Endothelial cell of umbilical vein (primary cell): ENCODE data around the gene FOXF1. TPM values are rescaled to one million over a fixed set of nuclear protein-coding genes. Genes with fewer than 3 reads are reported as not detected.

Experiments
- BruUV-seq: library from RNA; stranded (reverse); fragments of 400-500 nt; replicated peaks from 2 replicates; lab custom pipeline; 2021; lab: Mats Ljungman, UMichigan
- CTCF ChIA-PET: fragments of 300-600, 350-600 bp; sonication (Branson Sonifier 250); formaldehyde crosslinking; loops from one replicate; lab custom pipeline; 2021; ENCODE audit warnings: antibody characterized with exemption, inconsistent platforms; lab: Charles Lee
- POLR2A ChIA-PET: fragments of 300-600, 350-600 bp; sonication (Branson Sonifier 250); formaldehyde crosslinking; loops from one replicate; lab custom pipeline; 2021; ENCODE audit warnings: antibody characterized with exemption, inconsistent platforms; lab: Charles Lee
- DNase-seq: peaks from one replicate; pipeline ENCODE4 v3.0.0-alpha.2; 2011; ENCODE audit warnings: low read depth, low spot score
- FAIRE-seq: peaks from 2 replicates; lab custom pipeline; 2011; peaks lifted over from hg19 to GRCh38; lab: Jason Lieb, UNC
- H2AFZ ChIP-seq: 2 replicates; pipeline ENCODE4 v1.6.0; 2012; ENCODE audit warnings: low read depth, low read length, control low read depth, inconsistent platforms
- H3K27ac ChIP-seq: 2 replicates; pipeline ENCODE4 v1.5.1; 2011; ENCODE audit warnings: low read depth, mild to moderate bottlenecking, control low read depth, low read length, moderate library complexity; ENCODE audit not compliant: insufficient read depth
- H3K27me3 ChIP-seq, 2 experiments: 2 replicates each; pipeline versions ENCODE4 v1.6.0 to v1.6.1; 2011; ENCODE audit warnings: low read length in 2 of 2, mixed read lengths in 1 of 2; ENCODE audit not compliant: control insufficient read depth in 2 of 2, insufficient read depth in 2 of 2
- H3K36me3 ChIP-seq, 2 experiments: 2 replicates in 1 of 2; 3 replicates in 1 of 2; pipeline ENCODE4 v1.5.1; 2011; ENCODE audit warnings: low read length in 2 of 2, mild to moderate bottlenecking in 1 of 2, moderate library complexity in 1 of 2; ENCODE audit not compliant: control insufficient read depth in 2 of 2, insufficient read depth in 2 of 2; ENCODE audit errors: extremely low read depth in 1 of 2
- H3K4me1 ChIP-seq: 3 replicates; pipeline ENCODE4 v1.5.1; 2011; ENCODE audit warnings: mild to moderate bottlenecking, low read length; ENCODE audit not compliant: control insufficient read depth, insufficient read depth; ENCODE audit errors: extremely low read depth
- H3K4me2 ChIP-seq: 2 replicates; pipeline ENCODE4 v1.6.1; 2011; ENCODE audit warnings: low read length, control low read depth, mixed read lengths; ENCODE audit not compliant: insufficient read depth
- H3K4me3 ChIP-seq, 3 experiments: fragments of 200-600 bp in 1 of 3; sonication (generic), shearing (Covaris generic) in 1 of 3; replicated peaks in 1 of 3; 2 replicates each; pipeline ENCODE4 v1.5.1; 2011 to 2016; ENCODE audit warnings: control low read depth in 3 of 3, low read length in 3 of 3, mild to moderate bottlenecking in 2 of 3, inconsistent platforms in 1 of 3, low read depth in 1 of 3, moderate library complexity in 1 of 3; ENCODE audit not compliant: insufficient read depth in 1 of 3
- H3K79me2 ChIP-seq: 2 replicates; pipeline ENCODE4 v1.6.0; 2012; ENCODE audit warnings: low read length, inconsistent platforms; ENCODE audit not compliant: control insufficient read depth, insufficient read depth
- H3K9ac ChIP-seq: replicated peaks from 2 replicates; pipeline ENCODE3; 2011; ENCODE audit warnings: low read length, control low read depth; ENCODE audit not compliant: insufficient read depth; ENCODE audit errors: extremely low read depth
- H3K9me1 ChIP-seq: replicated peaks from 3 replicates; pipeline ENCODE4 v1.6.0; 2011; ENCODE audit warnings: mild to moderate bottlenecking, low read length; ENCODE audit not compliant: control insufficient read depth, insufficient read depth; ENCODE audit errors: extremely low read depth
- H3K9me3 ChIP-seq: replicated peaks from 2 replicates; pipeline ENCODE4 v1.5.1; 2012; ENCODE audit warnings: low read length, inconsistent platforms; ENCODE audit not compliant: control insufficient read depth, insufficient read depth
- H4K20me1 ChIP-seq: replicated peaks from 2 replicates; pipeline ENCODE3; 2011; ENCODE audit warnings: mild to moderate bottlenecking, low read length; ENCODE audit not compliant: control insufficient read depth, insufficient read depth; ENCODE audit errors: extremely low read depth
- EZH2 ChIP-seq: IDR thresholded peaks from 2 replicates; pipeline ENCODE4 v1.6.1; 2012; ENCODE audit warnings: borderline replicate concordance, low read depth, mild to moderate bottlenecking, moderate library complexity, low read length, inconsistent platforms; ENCODE audit not compliant: severe bottlenecking
- FOS ChIP-seq: IDR thresholded peaks from 2 replicates; pipeline ENCODE4 v1.6.1; 2011; ENCODE audit warnings: mild to moderate bottlenecking, low read length, moderate library complexity, borderline replicate concordance; ENCODE audit not compliant: insufficient read depth
- GATA2 ChIP-seq: IDR thresholded peaks from 2 replicates; pipeline ENCODE4 v1.7.0; 2011; ENCODE audit warnings: low read depth, mild to moderate bottlenecking, moderate library complexity, mixed read lengths, low read length; ENCODE audit not compliant: insufficient read length, insufficient read depth
- JUN ChIP-seq: IDR thresholded peaks from 2 replicates; pipeline ENCODE4 v1.6.1; 2011; ENCODE audit warnings: borderline replicate concordance, low read depth; ENCODE audit not compliant: insufficient read length, insufficient read depth
- MYC ChIP-seq: IDR thresholded peaks from one replicate; pipeline ENCODE4 v1.6.1; 2011; ENCODE audit warnings: mild to moderate bottlenecking, low read depth, low read length
- POLR2A ChIP-seq: IDR thresholded peaks from 2 replicates; pipeline ENCODE4 v1.6.1; 2012; ENCODE audit warnings: low read depth, mild to moderate bottlenecking, control low read depth, low read length
- POLR2AphosphoS5 ChIP-seq: IDR thresholded peaks from 2 replicates; pipeline ENCODE4 v1.6.1; 2012; ENCODE audit warnings: low read depth, mild to moderate bottlenecking, control low read depth, low read length, moderate library complexity; ENCODE audit not compliant: insufficient read depth
- dilution Hi-C: fragments of 300-500 bp; cut with MboI; formaldehyde crosslinking; loops from one replicate; pipeline ENCODE4 v1.15.0; 2019; ENCODE audit warnings: low sequenced_read_pairs; ENCODE audit not compliant: extremely low pct_ligation_motif_present
- intact Hi-C: fragments of 100-400 bp; cut with micrococcal nuclease; formaldehyde crosslinking; loops from one replicate; pipeline ENCODE4 v1.10.0; 2022
- polyA plus RNA-seq, 4 experiments: library from polyadenylated mRNA; depleted of rRNA in 3 of 4; stranded (reverse) in 3 of 4; unstranded in 1 of 4; fragments of >200 nt; gene quantifications; 2 replicates each; pipeline versions ENCODE4 v1.2.1 to v1.2.3, GENCODE V29; 2011 to 2012; ENCODE audit warnings: missing spikeins in 1 of 4
- total RNA-seq: library from RNA; stranded (reverse); gene quantifications from 2 replicates; pipeline ENCODE4 v1.2.3, GENCODE V29; 2021
- TF ChIP-seq, protein P1 (sequence below): IDR thresholded peaks from 2 replicates; pipeline ENCODE4 v1.6.1; 2011; ENCODE audit not compliant: insufficient read depth, insufficient read length
- TF ChIP-seq, protein P2 (sequence below), 2 donors: IDR thresholded peaks; 1 replicate in 1 of 2; 2 replicates in 1 of 2; pipeline ENCODE4 v1.5.1; 2011; ENCODE audit warnings: low read length in 2 of 2, mild to moderate bottlenecking in 2 of 2, moderate library complexity in 2 of 2, control low read depth in 1 of 2, inconsistent platforms in 1 of 2, low read depth in 1 of 2; ENCODE audit not compliant: insufficient read depth in 1 of 2; ENCODE audit errors: extremely low read depth in 1 of 2

Gene FOXF1
- total and polyA plus RNA-seq, 2 donors (not counting 3 experiments of a cell fraction or from before 2014, with no cell fraction given): 1.0 to 1.1 TPM

DNA sequence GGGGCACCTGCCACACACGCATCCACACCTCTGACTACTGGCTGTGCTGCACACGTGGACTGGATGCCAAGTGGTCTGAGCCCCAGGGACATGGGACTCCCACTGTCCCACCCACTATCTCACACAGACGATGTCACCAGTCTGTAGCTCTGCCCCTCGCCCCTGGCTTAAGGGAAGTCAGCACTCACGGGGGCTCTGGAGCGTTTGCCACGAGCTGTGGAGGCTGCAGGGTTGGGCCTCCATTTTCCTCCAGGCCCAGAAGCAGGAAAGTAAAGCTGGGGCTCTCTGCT is 22.1 kb downstream of the FOXF1 start:
- Histone ChIP-seq H4K20me1 (no peaks in the 10 kb centered on the region), H3K4me2 (no peak overlapping the region), H3K9me3 (no peaks in the 10 kb centered on the region), H3K9me1 (no peaks in the 10 kb centered on the region), H3K36me3 (peaks cover 0 to 6% of the 10 kb centered on the region in 2 experiments), H3K27me3 (no peaks in the 10 kb centered on the region), H3K79me2 (no peaks in the 10 kb centered on the region), H3K4me3 (no peak overlapping the region), H3K4me1 (no peaks in the 10 kb centered on the region), H2AFZ (no peak overlapping the region), H3K27ac (no peak overlapping the region), H3K9ac (no peak overlapping the region)
- no TSS peak for BruUV-seq
- DNase-seq (no peak), FAIRE-seq (no peak)
- TF ChIP-seq MYC (no peak), JUN (no peak), FOS (no peak), POLR2AphosphoS5 (no peak), EZH2 (no peak), GATA2 (no peak)
- TF ChIP-seq, protein P1, sequence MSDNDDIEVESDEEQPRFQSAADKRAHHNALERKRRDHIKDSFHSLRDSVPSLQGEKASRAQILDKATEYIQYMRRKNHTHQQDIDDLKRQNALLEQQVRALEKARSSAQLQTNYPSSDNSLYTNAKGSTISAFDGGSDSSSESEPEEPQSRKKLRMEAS: no peak
- intact Hi-C loops (no loop called here), dilution Hi-C loops (no loop called here)
- POLR2A ChIA-PET: no interaction called here
- CTCF ChIA-PET: interaction anchor here (1.3 to 1.6 kb wide), 2 partner anchors 12 to 460 kb away, joined by 3 to 4 read pairs; no protein-coding TSS in a partner anchor

DNA sequence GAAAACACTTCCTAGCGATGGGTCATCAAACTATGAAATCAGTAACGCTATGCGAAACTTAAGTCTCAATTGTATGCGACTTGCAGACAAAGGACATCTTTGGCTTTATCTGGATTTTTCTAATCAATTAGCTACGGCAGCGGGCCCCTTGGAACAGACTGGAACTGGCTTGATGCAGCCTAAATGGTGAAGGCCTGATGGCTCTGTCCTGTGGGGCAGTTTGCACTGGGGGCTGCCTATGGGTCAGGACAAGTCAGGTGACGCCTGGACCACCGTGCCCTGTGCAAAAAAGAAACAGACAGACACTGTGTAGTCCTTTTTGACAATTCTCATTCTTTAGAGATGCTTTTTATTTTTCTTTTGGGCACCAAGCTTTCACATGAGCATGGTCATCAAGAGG is 22.7 kb downstream of the FOXF1 start:
- dilution Hi-C loops: no loop called here
- ChIA-PET CTCF (interaction anchor here (1.2 to 1.3 kb wide), 2 partner anchors 15 to 460 kb away, joined by 4 read pairs; no protein-coding TSS in a partner anchor), POLR2A (no interaction called here)
- H3K36me3 ChIP-seq: peaks cover 0 to 9% of the 10 kb centered on the region in 2 experiments
- intact Hi-C loops: no loop called here
- TF ChIP-seq FOS (no peak), POLR2AphosphoS5 (no peak), MYC (no peak), GATA2 (no peak), POLR2A (no peak), EZH2 (no peak), JUN (no peak)
- TF ChIP-seq, protein P2, sequence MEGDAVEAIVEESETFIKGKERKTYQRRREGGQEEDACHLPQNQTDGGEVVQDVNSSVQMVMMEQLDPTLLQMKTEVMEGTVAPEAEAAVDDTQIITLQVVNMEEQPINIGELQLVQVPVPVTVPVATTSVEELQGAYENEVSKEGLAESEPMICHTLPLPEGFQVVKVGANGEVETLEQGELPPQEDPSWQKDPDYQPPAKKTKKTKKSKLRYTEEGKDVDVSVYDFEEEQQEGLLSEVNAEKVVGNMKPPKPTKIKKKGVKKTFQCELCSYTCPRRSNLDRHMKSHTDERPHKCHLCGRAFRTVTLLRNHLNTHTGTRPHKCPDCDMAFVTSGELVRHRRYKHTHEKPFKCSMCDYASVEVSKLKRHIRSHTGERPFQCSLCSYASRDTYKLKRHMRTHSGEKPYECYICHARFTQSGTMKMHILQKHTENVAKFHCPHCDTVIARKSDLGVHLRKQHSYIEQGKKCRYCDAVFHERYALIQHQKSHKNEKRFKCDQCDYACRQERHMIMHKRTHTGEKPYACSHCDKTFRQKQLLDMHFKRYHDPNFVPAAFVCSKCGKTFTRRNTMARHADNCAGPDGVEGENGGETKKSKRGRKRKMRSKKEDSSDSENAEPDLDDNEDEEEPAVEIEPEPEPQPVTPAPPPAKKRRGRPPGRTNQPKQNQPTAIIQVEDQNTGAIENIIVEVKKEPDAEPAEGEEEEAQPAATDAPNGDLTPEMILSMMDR (IDR thresholded peaks at IDR 0.05; ENCODE audit: extremely low read depth in 1 of 2, insufficient read depth in 1 of 2, low read depth in 1 of 2, low read length in 2 of 2): no peak
- TF ChIP-seq, protein P1: no peak
- no TSS peak for BruUV-seq
- no peaks in the 10 kb centered on the region for H3K4me1 ChIP-seq
- H3K4me3 ChIP-seq: no peak overlapping the region
- H3K9me3 ChIP-seq: no peaks in the 10 kb centered on the region
- no peak overlapping the region for H3K4me2 ChIP-seq
- no peak for FAIRE-seq
- no peak overlapping the region for H3K9ac ChIP-seq
- no peaks in the 10 kb centered on the region for H3K9me1 ChIP-seq
- H3K27me3 ChIP-seq: no peaks in the 10 kb centered on the region
- no peak overlapping the region for H2AFZ ChIP-seq
- no peak for DNase-seq
- no peaks in the 10 kb centered on the region for H4K20me1 ChIP-seq
- H3K27ac ChIP-seq: no peak overlapping the region
- H3K79me2 ChIP-seq: no peaks in the 10 kb centered on the region
